ENCODE data around the gene PLCH1. TPM values are rescaled to one million over a fixed set of nuclear protein-coding genes. Genes with fewer than 3 reads are reported as not detected.

Gene PLCH1
- total and polyA plus RNA-seq, 2 of the 13 experiments (the other 11 are each of a cell fraction or from before 2014, with no cell fraction given) = 2.0 to 3.0 TPM

- Histone ChIP-seq H3K79me2 (ENCODE audit: insufficient read depth, low read length) (no peaks in the 10 kb centered on the region), H3K9ac (ENCODE audit: insufficient read depth, low read depth, low read length) (no peak overlapping the region), H3K36me3 (replicated peaks in 1 of 2; ENCODE audit: control insufficient read depth in 1 of 2, insufficient read depth in 2 of 2, low read length in 2 of 2) (no peaks in the 10 kb centered on the region), H3K9me3 (ENCODE audit: low read length) (peaks cover 8% of the 10 kb centered on the region; the same call in 1 of the 2 replicates), H2AFZ (ENCODE audit: low read length) (no peak overlapping the region), H3K4me1 (ENCODE audit: insufficient read depth, low read length) (no peaks in the 10 kb centered on the region), H4K20me1 (ENCODE audit: insufficient read depth, low read length) (no peaks in the 10 kb centered on the region), H3K27ac (ENCODE audit: extremely low read length, insufficient read depth, low read length) (no peak overlapping the region), H3K4me2 (ENCODE audit: low read depth, low read length) (no peak overlapping the region), H3K27me3 (ENCODE audit: control insufficient read depth in 1 of 2, insufficient read depth in 2 of 2, low read length in 2 of 2) (no peaks in the 10 kb centered on the region), H3K4me3 (replicated peaks in 1 of 3; ENCODE audit: insufficient read depth in 1 of 3, low read depth in 2 of 3, low read length in 3 of 3) (no peak overlapping the region)
- intact Hi-C loops (cut with micrococcal nuclease; ENCODE audit: unreplicated experiment) (no loop called here), in situ Hi-C loops (cut with HindIII; ENCODE audit: extremely low pct_ligation_motif_present, low pct_unique_long_range_greater_than_20kb) (no loop called here)
- TF ChIP-seq ZNF605 (CRISPR knock-in tag; IDR thresholded peaks at IDR 0.05) = no peak
- TF ChIP-seq SMAD1 (CRISPR knock-in tag; IDR thresholded peaks at IDR 0.05; ENCODE audit: borderline replicate concordance, low read depth) = no peak
- no peak for TF ChIP-seq MBD4 (IDR thresholded peaks at IDR 0.05; ENCODE audit: borderline replicate concordance, low read length)
- POLR2A ChIA-PET = no interaction called here
- no peak for FAIRE-seq
- CTCF ChIA-PET (ENCODE audit: low intra/inter-chr PET ratio, low total read pairs) = no interaction called here
- ATAC-seq = no peak
- no peak for DNase-seq (ENCODE audit: low spot score)
- BruUV-seq (replicated peaks) = no TSS peak
These were observed 342.2 kb downstream of the PLCH1 start for GRCh38 chr3:155402656-155403055.

- no peak for FAIRE-seq
- POLR2A ChIA-PET = no interaction called here
- H2AFZ ChIP-seq (ENCODE audit: low read length) = no peak overlapping the region
- DNase-seq (ENCODE audit: low spot score) = no peak
- H3K79me2 ChIP-seq (ENCODE audit: insufficient read depth, low read length) = no peaks in the 10 kb centered on the region
- ATAC-seq = no peak
- no peaks in the 10 kb centered on the region for H3K36me3 ChIP-seq (replicated peaks in 1 of 2; ENCODE audit: control insufficient read depth in 1 of 2, insufficient read depth in 2 of 2, low read length in 2 of 2)
- H4K20me1 ChIP-seq (ENCODE audit: insufficient read depth, low read length) = no peaks in the 10 kb centered on the region
- TF ChIP-seq RXRB (CRISPR knock-in tag; IDR thresholded peaks at IDR 0.05; ENCODE audit: borderline replicate concordance) (no peak), DR1 (CRISPR knock-in tag; IDR thresholded peaks at IDR 0.05) (no peak), XBP1 (CRISPR knock-in tag; IDR thresholded peaks at IDR 0.05) (no peak), ZEB1 (IDR thresholded peaks at IDR 0.05; ENCODE audit: insufficient replicate concordance, low read depth) (no peak), RARA (CRISPR knock-in tag; IDR thresholded peaks at IDR 0.05) (no peak), GABPB1 (CRISPR knock-in tag; IDR thresholded peaks at IDR 0.05) (no peak), ZNF225 (CRISPR knock-in tag; IDR thresholded peaks at IDR 0.05) (no peak), LRRFIP1 (CRISPR knock-in tag; conservative IDR thresholded peaks at IDR 0.05) (no peak), TOPORS (CRISPR knock-in tag; IDR thresholded peaks at IDR 0.05) (no peak), MYPOP (CRISPR knock-in tag; IDR thresholded peaks at IDR 0.05) (no peak)
- no peak overlapping the region for H3K27ac ChIP-seq (ENCODE audit: extremely low read length, insufficient read depth, low read length)
- H3K9ac ChIP-seq (ENCODE audit: insufficient read depth, low read depth, low read length) = no peak overlapping the region
- H3K9me3 ChIP-seq (ENCODE audit: low read length) = peaks cover 8% of the 10 kb centered on the region; the same call in 1 of the 2 replicates
- no TSS peak for BruUV-seq (replicated peaks)
- H3K27me3 ChIP-seq (ENCODE audit: control insufficient read depth in 1 of 2, insufficient read depth in 2 of 2, low read length in 2 of 2) = no peaks in the 10 kb centered on the region
- CTCF ChIA-PET (ENCODE audit: low intra/inter-chr PET ratio, low total read pairs) = no interaction called here
- H3K4me3 ChIP-seq (replicated peaks in 1 of 3; ENCODE audit: insufficient read depth in 1 of 3, low read depth in 2 of 3, low read length in 3 of 3) = no peak overlapping the region
- no peaks in the 10 kb centered on the region for H3K4me1 ChIP-seq (ENCODE audit: insufficient read depth, low read length)
- H3K4me2 ChIP-seq (ENCODE audit: low read depth, low read length) = no peak overlapping the region
- in situ Hi-C loops (cut with HindIII; ENCODE audit: extremely low pct_ligation_motif_present, low pct_unique_long_range_greater_than_20kb) = no loop called here
- intact Hi-C loops (cut with micrococcal nuclease; ENCODE audit: unreplicated experiment) = no loop called here
These were observed 346.8 kb downstream of the PLCH1 start for GRCh38 chr3:155398046-155398445.

Data from HepG2 (cell line).